NT2/D1 (cell line): ENCODE measurements around the gene MMEL1.
"Not testable (repeated sequence)": the region's sequence is repeated elsewhere in the genome, so short reads cannot be mapped to it uniquely, and the experiment has no call there.

ENCODE experiments used
- DNase-seq: peaks from one replicate; pipeline ENCODE4 v3.0.0-alpha.2; 2011; ENCODE audit warnings: low read depth, low spot score
- H3K27me3 ChIP-seq: 2 replicates; pipeline ENCODE4 v1.6.0; 2011; ENCODE audit warnings: mild to moderate bottlenecking; ENCODE audit not compliant: insufficient read length, insufficient read depth
- H3K36me3 ChIP-seq: 2 replicates; pipeline ENCODE4 v1.6.1; 2011; ENCODE audit warnings: mild to moderate bottlenecking, low read length, mixed read lengths; ENCODE audit not compliant: insufficient read depth, insufficient read length
- H3K4me1 ChIP-seq: 2 replicates; pipeline ENCODE4 v1.5.1; 2011; ENCODE audit not compliant: insufficient read depth, insufficient read length
- H3K4me3 ChIP-seq: 2 replicates; pipeline ENCODE4 v1.5.1; 2011; ENCODE audit warnings: low read depth; ENCODE audit not compliant: insufficient read length
- H3K9ac ChIP-seq: 2 replicates; pipeline ENCODE4 v1.6.0; 2011; ENCODE audit warnings: low read depth; ENCODE audit not compliant: insufficient read length
- H3K9me3 ChIP-seq: 2 replicates; pipeline ENCODE4 v1.5.1; 2011; ENCODE audit warnings: mild to moderate bottlenecking, low read length; ENCODE audit not compliant: insufficient read depth
- SUZ12 ChIP-seq: IDR thresholded peaks from 2 replicates; pipeline ENCODE4 v1.6.1; 2011; ENCODE audit not compliant: insufficient read length, insufficient read depth; ENCODE audit errors: extremely low read depth
- YY1 ChIP-seq: IDR thresholded peaks from 2 replicates; pipeline ENCODE4 v1.6.1; 2011; ENCODE audit not compliant: insufficient read length, insufficient read depth
- ZNF274 ChIP-seq: IDR thresholded peaks from 2 replicates; pipeline ENCODE4 v1.6.1; 2011; ENCODE audit warnings: mild to moderate bottlenecking, low read depth, low read length

The MMEL1 gene

DNA sequence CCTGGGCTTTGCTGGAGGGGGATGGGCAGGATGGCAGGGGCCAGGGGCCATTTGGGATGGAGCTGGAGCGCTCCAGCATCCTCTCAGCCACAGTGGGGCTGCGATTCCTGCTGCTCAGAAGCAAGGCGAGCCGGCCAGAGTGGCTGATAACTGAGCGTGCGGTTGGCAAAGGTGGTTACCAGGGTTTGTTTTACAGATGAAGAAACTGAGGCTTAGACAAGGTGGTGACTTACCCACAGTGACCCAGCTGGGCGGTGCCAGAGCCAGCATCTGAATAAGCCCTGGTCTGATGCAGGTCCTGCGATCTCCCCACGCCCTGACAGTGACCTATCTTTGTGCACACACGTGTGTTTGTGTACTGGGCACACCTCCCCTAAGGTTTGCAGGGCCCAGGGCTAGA lies 52.1 kb downstream of the MMEL1 start:
- Histone ChIP-seq H3K9me3 (no peaks in the 10 kb centered on the region; the same call in 1 of the 2 replicates), H3K4me1 (peaks cover 3% of the 10 kb centered on the region), H3K9ac (no peak overlapping the region), H3K36me3 (peaks cover 5% of the 10 kb centered on the region), H3K27me3 (no peaks in the 10 kb centered on the region), H3K4me3 (no peak overlapping the region)
- TF ChIP-seq ZNF274, result no peak
- no peak for TF ChIP-seq YY1
- no peak for TF ChIP-seq SUZ12
- no peak for DNase-seq

DNA sequence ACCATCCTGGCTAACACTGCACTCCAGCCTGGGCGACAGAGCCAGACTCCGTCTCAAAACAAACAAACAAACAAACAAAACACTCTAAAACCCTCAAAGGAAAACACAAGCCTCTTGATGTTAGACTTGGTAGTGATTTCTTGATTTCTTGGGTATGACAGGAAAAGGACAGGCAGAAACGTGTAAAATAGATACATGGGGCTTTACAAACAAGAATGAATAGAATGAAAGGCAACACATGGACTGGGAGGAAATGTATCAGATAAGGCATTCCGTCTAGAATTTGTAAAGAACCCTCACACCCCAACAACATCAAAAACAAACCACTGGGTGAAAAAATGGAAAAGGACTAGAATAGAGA lies 54.1 kb downstream of the MMEL1 start:
- no peaks in the 10 kb centered on the region for H3K36me3 ChIP-seq
- no peaks in the 10 kb centered on the region; the same call in 1 of the 2 replicates for H3K9me3 ChIP-seq
- peaks cover 3% of the 10 kb centered on the region for H3K4me1 ChIP-seq
- H3K9ac ChIP-seq, result no peak overlapping the region
- no peaks in the 10 kb centered on the region for H3K27me3 ChIP-seq
- TF ChIP-seq ZNF274 (no peak), SUZ12 (no peak), YY1 (no peak)
- H3K4me3 ChIP-seq, result no peak overlapping the region
- no peak for DNase-seq

DNA sequence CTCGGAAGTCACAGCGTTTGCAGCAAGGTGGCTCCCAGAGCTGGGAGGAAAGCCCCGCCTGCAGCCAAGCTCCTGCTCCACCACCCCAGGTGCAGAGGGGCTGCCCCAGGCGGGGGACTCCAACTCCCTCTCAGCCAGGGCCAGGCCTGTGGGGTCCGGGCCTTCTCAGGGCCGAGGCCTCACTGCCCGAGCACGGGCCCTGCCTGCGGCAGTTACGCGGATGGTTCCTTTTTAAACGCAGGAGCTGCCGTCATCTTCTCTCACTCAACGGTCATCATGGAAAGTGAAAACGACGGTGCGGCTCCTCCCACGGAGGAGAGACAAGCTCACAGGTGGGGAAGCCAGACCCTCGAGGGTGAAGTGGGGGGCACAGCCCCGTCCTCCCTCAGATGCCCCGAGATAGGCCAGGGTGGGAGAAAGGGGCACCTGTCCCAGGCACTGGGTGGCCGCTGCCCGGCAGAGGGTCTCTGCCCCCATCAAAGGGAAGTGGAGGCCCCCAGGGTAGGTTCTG lies 55.2 kb downstream of the MMEL1 start:
- not testable (repeated sequence) for H3K9me3 ChIP-seq, H3K4me3 ChIP-seq, H3K4me1 ChIP-seq, DNase-seq, H3K9ac ChIP-seq, H3K27me3 ChIP-seq, H3K36me3 ChIP-seq

DNA sequence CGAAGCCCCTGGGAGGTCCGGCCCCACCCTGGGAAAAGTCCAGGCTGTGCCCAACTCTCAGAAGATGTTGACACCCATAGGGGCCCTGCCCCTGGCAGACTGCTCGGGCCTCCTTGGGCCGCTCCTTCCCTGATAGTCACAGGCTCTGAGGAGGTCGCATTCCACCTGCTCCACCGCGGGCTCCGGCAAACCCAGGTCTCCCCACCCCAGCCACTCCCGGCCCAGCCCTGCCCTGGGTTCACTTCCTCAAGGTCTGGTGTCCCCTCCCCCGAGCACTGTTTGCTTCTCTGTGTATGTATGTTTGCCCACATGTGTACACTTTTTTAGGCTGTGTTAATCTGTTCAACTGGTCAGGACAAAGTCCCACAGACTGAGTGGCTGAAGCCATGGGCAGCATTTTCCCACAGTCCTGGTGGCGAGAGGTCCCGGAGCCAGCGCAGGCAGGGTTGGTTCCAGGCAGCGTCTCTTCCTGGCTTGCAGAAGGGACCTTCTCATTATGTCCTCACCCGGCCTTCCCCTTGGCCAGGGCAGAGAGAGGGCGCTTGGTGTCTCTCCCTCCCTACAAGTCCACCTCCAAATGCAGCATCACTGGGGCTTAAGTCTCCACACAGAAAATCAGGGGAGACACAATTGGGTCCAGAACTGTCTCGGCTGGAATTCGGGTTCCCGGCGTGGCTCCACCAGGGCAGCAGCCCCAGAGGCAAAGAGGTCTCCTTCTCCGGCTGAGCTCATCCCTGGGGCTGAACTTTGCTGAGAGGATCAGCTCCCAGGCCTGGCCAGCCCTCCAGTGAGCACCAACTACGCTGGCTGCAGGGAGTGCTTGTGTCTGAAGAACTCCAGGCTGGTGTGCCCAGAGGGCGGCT lies 56.8 kb downstream of the MMEL1 start:
- no peak for DNase-seq
- Histone ChIP-seq H3K4me3 (no peak overlapping the region), H3K27me3 (no peaks in the 10 kb centered on the region), H3K4me1 (no peaks in the 10 kb centered on the region), H3K9ac (no peak overlapping the region), H3K36me3 (no peaks in the 10 kb centered on the region), H3K9me3 (peaks cover 12% of the 10 kb centered on the region; the same call in 1 of the 2 replicates)
- TF ChIP-seq YY1 (no peak), SUZ12 (no peak), ZNF274 (no peak)

DNA sequence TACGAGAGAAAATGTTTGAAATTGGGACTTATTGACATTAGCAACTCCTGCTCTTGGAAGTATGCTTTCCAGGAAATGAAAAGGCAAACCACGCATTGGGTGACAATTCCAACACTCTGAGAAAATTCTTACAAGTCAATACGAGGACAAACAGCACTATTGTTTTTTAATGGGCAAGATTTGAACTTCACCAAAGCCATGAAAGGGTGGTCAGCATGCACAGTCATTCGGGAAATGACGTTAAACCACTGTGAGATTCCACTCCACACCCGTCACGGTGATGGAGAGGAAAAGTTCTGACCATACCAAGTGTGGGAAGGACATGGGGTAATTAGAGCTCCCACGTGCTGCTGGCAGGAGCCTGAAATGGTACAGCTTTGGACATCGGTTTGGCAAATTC lies 58.5 kb downstream of the MMEL1 start:
- H3K9ac ChIP-seq, result no peak overlapping the region
- peaks cover 3% of the 10 kb centered on the region for H3K4me1 ChIP-seq
- no peaks in the 10 kb centered on the region for H3K36me3 ChIP-seq
- TF ChIP-seq YY1, result no peak
- TF ChIP-seq SUZ12, result no peak
- TF ChIP-seq ZNF274, result no peak
- no peak for DNase-seq
- H3K27me3 ChIP-seq, result no peaks in the 10 kb centered on the region
- peaks cover 12% of the 10 kb centered on the region; the same call in 1 of the 2 replicates for H3K9me3 ChIP-seq
- H3K4me3 ChIP-seq, result no peak overlapping the region

DNA sequence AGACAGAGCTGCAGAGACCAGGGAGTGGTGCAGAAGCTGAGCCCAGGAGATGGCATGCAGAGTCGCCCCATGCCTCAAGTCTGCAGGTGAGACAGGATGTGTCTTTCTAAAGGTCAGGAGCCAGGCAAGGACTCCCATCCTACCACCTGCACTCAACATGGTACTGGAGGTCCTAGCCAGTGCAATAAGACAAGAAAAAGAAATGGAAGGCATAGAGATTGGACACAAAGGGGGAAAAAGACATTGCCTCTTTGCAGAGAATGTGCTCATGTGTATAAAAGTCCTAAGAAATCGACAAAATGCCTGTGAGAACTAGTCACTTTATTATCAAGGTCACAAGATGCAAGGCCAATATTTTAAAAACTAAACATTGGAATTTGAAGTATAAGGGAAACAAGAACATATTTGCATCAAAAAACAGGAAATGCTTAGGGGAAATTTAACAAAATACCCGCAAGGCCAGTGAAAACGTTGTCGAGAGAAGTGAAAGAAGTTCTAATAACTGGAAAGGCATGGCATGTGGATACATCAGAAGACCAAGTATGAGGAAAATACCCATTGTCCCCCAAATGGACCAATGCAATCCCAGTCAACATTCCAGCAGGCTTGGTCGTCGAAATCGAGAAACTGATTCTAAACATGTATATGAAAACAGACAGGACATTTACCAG lies 59.4 kb downstream of the MMEL1 start:
- no peaks in the 10 kb centered on the region for H3K36me3 ChIP-seq
- H3K4me3 ChIP-seq, result no peak overlapping the region
- H3K27me3 ChIP-seq, result no peaks in the 10 kb centered on the region
- TF ChIP-seq SUZ12 (no peak), YY1 (no peak), ZNF274 (no peak)
- H3K9me3 ChIP-seq, result peaks cover 12% of the 10 kb centered on the region; the same call in 1 of the 2 replicates
- H3K4me1 ChIP-seq, result peaks cover 3% of the 10 kb centered on the region
- no peak overlapping the region for H3K9ac ChIP-seq
- no peak for DNase-seq

DNA sequence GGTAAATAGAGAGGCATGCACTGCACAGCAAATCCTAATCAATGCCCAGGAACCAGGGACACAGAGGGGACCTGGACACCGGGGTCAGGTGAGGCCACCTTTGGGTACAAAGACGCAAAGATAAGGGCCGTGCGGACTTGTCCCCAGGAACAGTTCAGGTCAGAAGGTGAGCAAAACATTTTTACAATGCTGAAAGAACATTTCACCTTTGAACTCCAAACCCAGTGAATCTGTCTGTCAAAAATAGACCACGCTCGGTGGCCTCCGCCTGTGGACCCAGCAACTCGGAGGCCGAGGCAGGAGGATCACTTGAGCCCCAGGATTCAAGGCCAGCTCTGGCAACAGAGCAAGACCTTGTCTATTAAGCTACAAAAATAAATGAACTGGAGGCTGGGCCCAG lies 61.5 kb downstream of the MMEL1 start:
- TF ChIP-seq ZNF274 (no peak), SUZ12 (no peak), YY1 (no peak)
- Histone ChIP-seq H3K4me1 (peaks cover 9% of the 10 kb centered on the region), H3K9me3 (peaks cover 12% of the 10 kb centered on the region; the same call in 1 of the 2 replicates), H3K27me3 (no peaks in the 10 kb centered on the region), H3K9ac (no peak overlapping the region), H3K36me3 (no peaks in the 10 kb centered on the region), H3K4me3 (no peak overlapping the region)
- DNase-seq, result no peak
